ENCODE measurements around the gene RBM42.

Gene RBM42

GRCh38 chr19:35655600-35655999, 26.8 kb downstream of the RBM42 start:
- no peak for DNase-seq

GRCh38 chr19:35656700-35657099, 27.9 kb downstream of the RBM42 start:
- no peak for DNase-seq

GRCh38 chr19:35657904-35658700, 29.3 kb downstream of the RBM42 start:
- DNase-seq: no peak

GRCh38 chr19:35661995-35662340, 33.1 kb downstream of the RBM42 start:
- DNase-seq: no peak

- no peak for DNase-seq
Measured at GRCh38 chr19:35663981-35664380, 35.1 kb downstream of the RBM42 start.

- no peak for DNase-seq
Measured at GRCh38 chr19:35665157-35665556, 36.3 kb downstream of the RBM42 start.

GRCh38 chr19:35665604-35666003, 36.8 kb downstream of the RBM42 start:
- no peak for DNase-seq

GRCh38 chr19:35666251-35666913, 37.5 kb downstream of the RBM42 start, which contains the start of gene UPK1A:
Gene UPK1A (plus strand): TSS chr19:35666517. CDS start chr19:35666813, 296 bp downstream.
- no peak for DNase-seq

- DNase-seq: no peak
Measured at GRCh38 chr19:35669566-35669965, 40.7 kb downstream of the RBM42 start.

GRCh38 chr19:35669974-35670373, 41.1 kb downstream of the RBM42 start:
- DNase-seq: no peak

GRCh38 chr19:35670686-35671085, 41.9 kb downstream of the RBM42 start:
- DNase-seq: no peak

- DNase-seq: no peak
Measured at GRCh38 chr19:35671818-35672217, 43.0 kb downstream of the RBM42 start.

GRCh38 chr19:35673121-35673804, 44.4 kb downstream of the RBM42 start:
- no peak for DNase-seq

GRCh38 chr19:35675589-35676140, 46.8 kb downstream of the RBM42 start:
- no peak for DNase-seq

Measured in DMS79 (cell line).